HepG2 (cell line): Measurements from ENCODE around the gene RAB11FIP2. TPM values are rescaled to one million over a fixed set of nuclear protein-coding genes. Genes with fewer than 3 reads are reported as not detected.

Experiments
- ATAC-seq: fragments of 200-7000 bp; cut with Tn5 transposase; 3 replicates; pipeline ENCODE4 v1.9.1; 2020; ENCODE audit warnings: mild to moderate bottlenecking, moderate library complexity
- BruUV-seq: library from RNA; stranded (reverse); fragments of 400-500 nt; replicated peaks from 2 replicates; lab custom pipeline; 2021; lab: Mats Ljungman, UMichigan
- CTCF ChIA-PET: fragments of 300-600 bp; formaldehyde crosslinking; extraction: SDS; loops from one replicate; lab custom pipeline; 2021; ENCODE audit warnings: low total read pairs, inconsistent platforms, low intra/inter-chr PET ratio; lab: Yijun Ruan, JAX
- POLR2A ChIA-PET: fragments of 350-600 bp; sonication (Branson Sonifier 250); formaldehyde crosslinking; loops from one replicate; lab custom pipeline; 2020; ENCODE audit warnings: antibody characterized with exemption, inconsistent platforms; lab: Yijun Ruan, JAX
- DNase-seq: peaks from one replicate; pipeline ENCODE4 v3.0.0-alpha.2; 2015; ENCODE audit warnings: low spot score
- FAIRE-seq: peaks from 3 replicates; lab custom pipeline; 2011; peaks lifted over from hg19 to GRCh38; lab: Jason Lieb, UNC
- H2AFZ ChIP-seq: one replicate; pipeline ENCODE4 v1.6.1; 2011; ENCODE audit warnings: low read length, inconsistent platforms
- H3K27ac ChIP-seq: fragments of 300-600 bp; 3 replicates; pipeline ENCODE4 v1.8.0; 2011; ENCODE audit warnings: mixed run types, mild to moderate bottlenecking, mixed read lengths, low read length, inconsistent platforms; ENCODE audit not compliant: insufficient read depth; ENCODE audit errors: extremely low read length
- H3K27me3 ChIP-seq, 2 experiments: fragments of 200-600 bp in 1 of 2; 2 replicates in 1 of 2; 3 replicates in 1 of 2; pipeline versions ENCODE4 v1.6.0 to v1.8.0; 2011; ENCODE audit warnings: low read length in 2 of 2, mild to moderate bottlenecking in 2 of 2, moderate library complexity in 2 of 2, inconsistent platforms in 1 of 2; ENCODE audit not compliant: insufficient read depth in 2 of 2, control insufficient read depth in 1 of 2
- H3K36me3 ChIP-seq, 2 experiments: fragments of 200-600 bp in 1 of 2; replicated peaks in 1 of 2; 2 replicates in 1 of 2; 3 replicates in 1 of 2; pipeline versions ENCODE4 v1.5.1 to v1.8.0; 2011; ENCODE audit warnings: low read length in 2 of 2, inconsistent platforms in 1 of 2; ENCODE audit not compliant: insufficient read depth in 2 of 2, control insufficient read depth in 1 of 2
- H3K4me1 ChIP-seq: 2 replicates; pipeline ENCODE4 v1.5.1; 2012; ENCODE audit warnings: low read length, inconsistent platforms; ENCODE audit not compliant: insufficient read depth
- H3K4me2 ChIP-seq: 2 replicates; pipeline ENCODE4 v1.6.0; 2011; ENCODE audit warnings: low read depth, low read length, inconsistent platforms
- H3K4me3 ChIP-seq, 3 experiments: fragments of 200-600 bp in 1 of 3; sonication (generic), shearing (Covaris generic) in 1 of 3; replicated peaks in 1 of 3; 2 replicates each; pipeline ENCODE4 v1.5.1; 2011 to 2016; ENCODE audit warnings: low read length in 3 of 3, inconsistent platforms in 2 of 3, low read depth in 2 of 3, mild to moderate bottlenecking in 2 of 3, control low read depth in 1 of 3, mixed read lengths in 1 of 3; ENCODE audit not compliant: insufficient read depth in 1 of 3
- H3K79me2 ChIP-seq: one replicate; pipeline ENCODE4 v1.6.1; 2011; ENCODE audit warnings: low read length, inconsistent platforms; ENCODE audit not compliant: insufficient read depth
- H3K9ac ChIP-seq: 2 replicates; pipeline ENCODE4 v1.6.0; 2011; ENCODE audit warnings: mild to moderate bottlenecking, low read depth, low read length, inconsistent platforms; ENCODE audit not compliant: insufficient read depth
- H3K9me3 ChIP-seq: 2 replicates; pipeline ENCODE4 v1.5.1; 2012; ENCODE audit warnings: mild to moderate bottlenecking, low read length
- H4K20me1 ChIP-seq: 2 replicates; pipeline ENCODE4 v1.6.0; 2011; ENCODE audit warnings: inconsistent platforms, mild to moderate bottlenecking, low read length, moderate library complexity; ENCODE audit not compliant: insufficient read depth
- ZFP90 ChIP-seq: sonication (generic); formaldehyde crosslinking; IDR thresholded peaks from 2 replicates; pipeline ENCODE4 v1.8.0; 2022; ENCODE audit warnings: missing genetic modification reagents, mild to moderate bottlenecking, inconsistent platforms, borderline replicate concordance
- WGBS: methylation state at CpG from one replicate; pipeline ENCODE4 v1.1.6; 2017; ENCODE audit warnings: low lambda C conversion rate; 5-methylcytosine and 5-hydroxymethylcytosine counted together
- in situ Hi-C: cut with HindIII; loops from 2 replicates; pipeline ENCODE4 v1.10.0; 2017; ENCODE audit warnings: low pct_unique_long_range_greater_than_20kb; ENCODE audit not compliant: extremely low pct_ligation_motif_present
- intact Hi-C: fragments of 100-400 bp; cut with micrococcal nuclease; formaldehyde crosslinking; loops from one replicate; pipeline ENCODE4 v1.10.0; 2022; ENCODE audit not compliant: unreplicated experiment
- polyA plus RNA-seq, 8 experiments: library from polyadenylated mRNA; depleted of rRNA in 3 of 8; stranded (reverse) in 7 of 8; unstranded in 1 of 8; fragments of >200 nt; fragmentation: Illumina TruSeq in 4 of 8; extraction: Trizol in 4 of 8; gene quantifications; 2 replicates each; pipeline versions ENCODE4 v1.2.1 to v1.2.3, GENCODE V29; 2011 to 2016; ENCODE audit warnings: low read depth in 4 of 8, missing spikeins in 1 of 8, mixed read lengths in 1 of 8; ENCODE audit not compliant: insufficient read depth in 1 of 8
- total RNA-seq, 5 experiments: library from RNA; depleted of rRNA; stranded (reverse); fragments of >200 nt; fragmentation: Illumina TruSeq; extraction: Trizol; gene quantifications; 2 replicates each; pipeline ENCODE4 v1.2.3, GENCODE V29; 2016; ENCODE audit warnings: low read depth in 1 of 5
- TF ChIP-seq, protein P1 (sequence below): sonication (generic); formaldehyde crosslinking; IDR thresholded peaks from 2 replicates; pipeline ENCODE4 v1.4.0; 2020; ENCODE audit warnings: mild to moderate bottlenecking, missing genetic modification reagents

Gene RAB11FIP2
- total and polyA plus RNA-seq, 2 of the 13 experiments (the other 11 are each of a cell fraction or from before 2014, with no cell fraction given) = 4.7 to 13.0 TPM

GRCh38 chr10:117997673-117998072 is 49.1 kb downstream of the RAB11FIP2 start:
- Histone ChIP-seq H3K4me2 (no peak overlapping the region), H3K4me3 (no peak overlapping the region), H3K79me2 (no peaks in the 10 kb centered on the region), H2AFZ (no peak overlapping the region), H3K9ac (no peak overlapping the region), H3K27me3 (no peaks in the 10 kb centered on the region), H3K27ac (no peak overlapping the region), H4K20me1 (no peaks in the 10 kb centered on the region), H3K36me3 (no peaks in the 10 kb centered on the region), H3K4me1 (no peaks in the 10 kb centered on the region), H3K9me3 (no peaks in the 10 kb centered on the region)
- TF ChIP-seq, protein P1, sequence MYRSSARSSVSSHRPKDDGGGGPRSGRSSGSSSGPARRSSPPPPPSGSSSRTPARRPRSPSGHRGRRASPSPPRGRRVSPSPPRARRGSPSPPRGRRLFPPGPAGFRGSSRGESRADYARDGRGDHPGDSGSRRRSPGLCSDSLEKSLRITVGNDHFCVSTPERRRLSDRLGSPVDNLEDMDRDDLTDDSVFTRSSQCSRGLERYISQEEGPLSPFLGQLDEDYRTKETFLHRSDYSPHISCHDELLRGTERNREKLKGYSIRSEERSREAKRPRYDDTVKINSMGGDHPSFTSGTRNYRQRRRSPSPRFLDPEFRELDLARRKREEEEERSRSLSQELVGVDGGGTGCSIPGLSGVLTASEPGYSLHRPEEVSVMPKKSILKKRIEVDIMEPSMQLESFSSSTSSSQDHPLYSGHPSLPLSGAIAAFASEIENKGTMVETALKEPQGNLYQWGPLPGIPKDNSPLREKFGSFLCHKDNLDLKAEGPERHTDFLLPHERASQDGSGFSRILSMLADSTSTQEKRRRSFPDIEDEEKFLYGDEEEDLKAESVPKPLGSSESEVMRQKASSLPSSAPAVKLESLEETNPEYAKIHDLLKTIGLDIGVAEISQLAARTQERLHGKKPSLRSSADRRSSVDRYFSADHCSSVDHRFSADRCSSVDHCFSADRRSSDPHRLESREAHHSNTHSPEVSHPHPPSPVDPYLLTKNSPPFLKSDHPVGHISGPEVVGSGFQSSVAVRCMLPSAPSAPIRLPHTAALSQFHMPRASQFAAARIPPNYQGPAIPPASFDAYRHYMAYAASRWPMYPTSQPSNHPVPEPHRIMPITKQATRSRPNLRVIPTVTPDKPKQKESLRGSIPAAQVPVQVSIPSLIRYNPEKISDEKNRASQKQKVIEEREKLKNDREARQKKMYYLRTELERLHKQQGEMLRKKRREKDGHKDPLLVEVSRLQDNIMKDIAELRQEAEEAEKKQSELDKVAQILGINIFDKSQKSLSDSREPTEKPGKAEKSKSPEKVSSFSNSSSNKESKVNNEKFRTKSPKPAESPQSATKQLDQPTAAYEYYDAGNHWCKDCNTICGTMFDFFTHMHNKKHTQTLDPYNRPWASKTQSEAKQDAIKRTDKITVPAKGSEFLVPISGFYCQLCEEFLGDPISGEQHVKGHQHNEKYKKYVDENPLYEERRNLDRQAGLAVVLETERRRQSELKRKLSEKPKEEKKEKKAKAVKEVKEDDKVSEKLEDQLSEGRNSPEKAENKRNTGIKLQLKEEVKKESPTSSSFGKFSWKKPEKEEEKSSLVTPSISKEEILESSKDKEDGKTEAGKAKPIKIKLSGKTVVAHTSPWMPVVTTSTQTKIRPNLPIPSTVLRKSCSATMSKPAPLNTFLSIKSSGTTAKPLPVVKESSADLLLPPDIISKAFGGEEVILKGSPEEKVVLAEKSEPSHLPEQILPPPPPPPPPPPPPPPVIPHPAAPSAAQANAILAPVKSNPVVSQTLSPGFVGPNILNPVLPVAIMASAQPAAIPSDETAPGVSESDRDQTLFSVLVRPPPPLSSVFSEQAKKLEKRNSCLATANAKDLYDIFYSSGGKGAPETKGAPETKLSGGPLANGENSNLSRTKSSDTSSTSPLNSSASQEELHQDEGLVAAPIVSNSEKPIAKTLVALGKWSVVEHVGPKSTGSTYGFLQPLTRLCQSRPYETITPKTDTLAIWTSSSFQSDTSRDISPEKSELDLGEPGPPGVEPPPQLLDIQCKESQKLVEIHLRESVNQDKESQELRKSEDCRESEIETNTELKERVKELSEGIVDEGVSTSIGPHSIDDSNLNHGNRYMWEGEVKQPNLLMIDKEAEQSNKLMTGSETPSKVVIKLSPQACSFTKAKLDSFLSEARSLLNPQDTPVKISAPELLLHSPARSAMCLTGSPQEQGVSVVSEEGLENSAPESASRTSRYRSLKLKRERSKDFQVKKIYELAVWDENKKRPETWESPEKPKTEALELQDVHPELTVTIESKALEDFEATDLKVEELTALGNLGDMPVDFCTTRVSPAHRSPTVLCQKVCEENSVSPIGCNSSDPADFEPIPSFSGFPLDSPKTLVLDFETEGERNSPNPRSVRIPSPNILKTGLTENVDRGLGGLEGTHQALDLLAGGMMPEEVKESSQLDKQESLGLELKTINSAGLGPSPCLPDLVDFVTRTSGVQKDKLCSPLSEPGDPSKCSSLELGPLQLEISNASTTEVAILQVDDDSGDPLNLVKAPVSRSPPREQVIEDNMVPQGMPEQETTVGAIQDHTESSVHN (CRISPR knock-in tag) = no peak
- no peak for TF ChIP-seq ZFP90
- 100% methylated on average over 1 of the region's 1 CpG for WGBS
- in situ Hi-C loops (no loop called here), intact Hi-C loops (no loop called here)
- ATAC-seq = no peak
- FAIRE-seq = no peak
- no TSS peak for BruUV-seq
- DNase-seq = no peak
- ChIA-PET CTCF (no interaction called here), POLR2A (no interaction called here)
